Adrenal gland (tissue), 12 donors: ENCODE data around the gene HEXA. TPM values are rescaled to one million over a fixed set of nuclear protein-coding genes. Genes with fewer than 3 reads are reported as not detected.
A peak's percentile ranks its signal among the peaks of the same experiment; 100 is the strongest.
"Not testable (repeated sequence)": the region's sequence is repeated elsewhere in the genome, so short reads cannot be mapped to it uniquely, and the experiment has no call there.

Source experiments
- DNase-seq, 7 donors: peaks; one replicate each; pipeline ENCODE4 v3.0.0-alpha.2; 2019 to 2020
- H3K27ac ChIP-seq, 5 donors: fragments of 200-600 bp; sonication (generic) in 4 of 5; 1 replicate in 3 of 5; 2 replicates in 2 of 5; pipeline versions ENCODE4 v1.5.1 to v1.8.0; 2016 to 2020; ENCODE audit warnings: mild to moderate bottlenecking in 1 of 5
- H3K27me3 ChIP-seq: fragments of 200-600 bp; 2 replicates; pipeline ENCODE4 v1.8.0; 2021
- H3K36me3 ChIP-seq, 2 donors: fragments of 200-600 bp; replicated peaks in 1 of 2; 1 replicate in 1 of 2; 2 replicates in 1 of 2; pipeline versions ENCODE4 v1.5.1 to v1.8.0; 2018 to 2022
- H3K4me1 ChIP-seq, 2 donors: fragments of 200-600 bp; replicated peaks in 1 of 2; 1 replicate in 1 of 2; 2 replicates in 1 of 2; pipeline versions ENCODE4 v1.5.1 to v1.8.0; 2018 to 2021
- H3K4me3 ChIP-seq, 4 donors: fragments of 200-600 bp; sonication (generic) in 3 of 4; one replicate each; pipeline ENCODE4 v1.5.1; 2016 to 2018
- H3K9me3 ChIP-seq, 3 donors: fragments of 200-600 bp; sonication (generic) in 1 of 3; replicated peaks in 1 of 3; 1 replicate in 2 of 3; 2 replicates in 1 of 3; pipeline versions ENCODE4 v1.5.1 to v1.8.0; 2016 to 2021
- CTCF ChIP-seq, 6 experiments: fragments of 450-650 bp in 4 of 6; fragments of 200-600 bp in 2 of 6; sonication (generic) in 1 of 6; IDR thresholded peaks; 1 replicate in 5 of 6; 2 replicates in 1 of 6; pipeline versions ENCODE4 v1.5.1 to v1.8.0; 2016 to 2021; ENCODE audit warnings: antibody characterized with exemption in 6 of 6, mild to moderate bottlenecking in 2 of 6, moderate library complexity in 1 of 6
- POLR2A ChIP-seq, 2 donors: fragments of 450-650 bp; IDR thresholded peaks; one replicate each; pipeline ENCODE4 v1.6.1; 2017; ENCODE audit warnings: antibody characterized with exemption in 2 of 2, mild to moderate bottlenecking in 2 of 2, moderate library complexity in 1 of 2
- WGBS, 4 donors: extraction: QIAGEN DNeasy Blood & Tissue Kit in 2 of 4; methylation state at CpG; one replicate each; pipeline versions ENCODE4 v1.1.5 to v1.1.7; 2013 to 2017; 5-methylcytosine and 5-hydroxymethylcytosine counted together
- intact Hi-C, 2 donors: fragments of 100-400 bp; cut with DNase I; formaldehyde crosslinking; loops; one replicate each; pipeline versions ENCODE4 v1.14.1 to v1.15.0; 2022 to 2023
- polyA plus RNA-seq, 3 donors: library from polyadenylated mRNA; stranded (reverse); fragments of 200-250 nt in 2 of 3; fragments of 350-450 nt in 1 of 3; fragmentation: Illumina TruSeq in 1 of 3; extraction: RNeasy Lipid Tissue Mini Kit (QIAGEN cat#74804) in 1 of 3; gene quantifications; one replicate each; pipeline ENCODE4 v1.2.3, GENCODE V29; 2013 to 2014
- total RNA-seq, 9 donors: library from RNA; depleted of rRNA in 4 of 9; stranded (reverse); fragments of >200 nt in 4 of 9; fragments of 120-200 nt in 1 of 9; fragmentation: NEBNext Ultra II Directional in 1 of 9; extraction: Animal tissue kit (Norgen Biotek cat#: 25700) in 1 of 9; gene quantifications; one replicate each; pipeline versions ENCODE4 v1.1.0 to v1.2.4, GENCODE V29; 2013 to 2023
- donor health status: healthy with polysubstance abuse.
- donor health status: Bipolar disorder and iron deficiency.
- donor health status: DM: yes; HTN: yes; CAD: no.
- donor health status: DM: no; HTN: no; CAD: no.
- donor health status: DM: no; HTN: no; CAD: no.
- donor health status: DM: yes; HTN: yes; CAD: no.

Gene HEXA
- total and polyA plus RNA-seq, 12 donors, result 80.1 to 372 (median 170) TPM

GRCh38 chr15:72387741-72388140, 11.9 kb upstream of the HEXA start:
- no peaks in the 10 kb centered on the region for H3K9me3 ChIP-seq
- no peak for DNase-seq
- TF ChIP-seq CTCF (IDR thresholded peaks at IDR 0.05) (no peak), POLR2A (IDR thresholded peaks at IDR 0.05) (no peak)
- H3K27ac ChIP-seq, result no peak overlapping the region
- H3K36me3 ChIP-seq, result no peaks in the 10 kb centered on the region
- no peaks in the 10 kb centered on the region for H3K27me3 ChIP-seq
- no peaks in the 10 kb centered on the region for H3K4me1 ChIP-seq
- intact Hi-C loops, result no loop called here
- H3K4me3 ChIP-seq, result no peak overlapping the region

GRCh38 chr15:72382146-72382545, 6.3 kb upstream of the HEXA start:
- no peaks in the 10 kb centered on the region for H3K4me1 ChIP-seq
- no peaks in the 10 kb centered on the region for H3K9me3 ChIP-seq
- 63 to 73% (median 71%) methylated on average over 2 of the region's 2 CpGs for WGBS, 4 donors
- no peaks in the 10 kb centered on the region for H3K36me3 ChIP-seq
- intact Hi-C loops, result no loop called here
- no peaks in the 10 kb centered on the region for H3K27me3 ChIP-seq
- H3K4me3 ChIP-seq, result no peak overlapping the region
- DNase-seq, result no peak
- TF ChIP-seq CTCF (IDR thresholded peaks at IDR 0.05) (peak in 2 of 6 experiments; percentile 15 to 26), POLR2A (IDR thresholded peaks at IDR 0.05) (no peak)
- no peak overlapping the region for H3K27ac ChIP-seq

GRCh38 chr15:72380743-72381142, 4.9 kb upstream of the HEXA start:
- DNase-seq, result no peak
- Histone ChIP-seq H3K4me3 (no peak overlapping the region), H3K4me1 (peaks cover 0 to 7% of the 10 kb centered on the region in 2 donors), H3K27me3 (no peaks in the 10 kb centered on the region), H3K27ac (no peak overlapping the region), H3K36me3 (no peaks in the 10 kb centered on the region), H3K9me3 (no peaks in the 10 kb centered on the region)
- no peak for TF ChIP-seq CTCF (IDR thresholded peaks at IDR 0.05)
- TF ChIP-seq POLR2A (IDR thresholded peaks at IDR 0.05), result no peak
- 64 to 69% (median 67%) methylated on average over 4 of the region's 4 CpGs for WGBS, 4 donors
- intact Hi-C loops, result no loop called here

- Histone ChIP-seq H3K4me3 (no peak overlapping the region), H3K27me3 (no peaks in the 10 kb centered on the region), H3K4me1 (peaks cover 0 to 11% of the 10 kb centered on the region in 2 donors), H3K27ac (no peak overlapping the region), H3K36me3 (no peaks in the 10 kb centered on the region), H3K9me3 (no peaks in the 10 kb centered on the region)
- TF ChIP-seq POLR2A (IDR thresholded peaks at IDR 0.05) (no peak), CTCF (IDR thresholded peaks at IDR 0.05) (no peak)
- intact Hi-C loops, result no loop called here
- no peak for DNase-seq
- WGBS, 4 donors, result 43 to 51% (median 45%) methylated on average over 2 of the region's 2 CpGs
Observed at GRCh38 chr15:72379856-72380430, 4.1 kb upstream of the HEXA start.

GRCh38 chr15:72379106-72379505, 3.3 kb upstream of the HEXA start:
- H3K4me3 ChIP-seq, intact Hi-C loops, H3K36me3 ChIP-seq, H3K27ac ChIP-seq, DNase-seq, H3K27me3 ChIP-seq, H3K9me3 ChIP-seq: not testable (repeated sequence)
- WGBS, 4 donors, result 81 to 90% (median 84%) methylated on average over 3 of the region's 3 CpGs
- H3K4me1 ChIP-seq, result peaks cover 0 to 20% of the 10 kb centered on the region in 2 donors
